ENCODE data around the gene COASY.

The COASY gene

DNA sequence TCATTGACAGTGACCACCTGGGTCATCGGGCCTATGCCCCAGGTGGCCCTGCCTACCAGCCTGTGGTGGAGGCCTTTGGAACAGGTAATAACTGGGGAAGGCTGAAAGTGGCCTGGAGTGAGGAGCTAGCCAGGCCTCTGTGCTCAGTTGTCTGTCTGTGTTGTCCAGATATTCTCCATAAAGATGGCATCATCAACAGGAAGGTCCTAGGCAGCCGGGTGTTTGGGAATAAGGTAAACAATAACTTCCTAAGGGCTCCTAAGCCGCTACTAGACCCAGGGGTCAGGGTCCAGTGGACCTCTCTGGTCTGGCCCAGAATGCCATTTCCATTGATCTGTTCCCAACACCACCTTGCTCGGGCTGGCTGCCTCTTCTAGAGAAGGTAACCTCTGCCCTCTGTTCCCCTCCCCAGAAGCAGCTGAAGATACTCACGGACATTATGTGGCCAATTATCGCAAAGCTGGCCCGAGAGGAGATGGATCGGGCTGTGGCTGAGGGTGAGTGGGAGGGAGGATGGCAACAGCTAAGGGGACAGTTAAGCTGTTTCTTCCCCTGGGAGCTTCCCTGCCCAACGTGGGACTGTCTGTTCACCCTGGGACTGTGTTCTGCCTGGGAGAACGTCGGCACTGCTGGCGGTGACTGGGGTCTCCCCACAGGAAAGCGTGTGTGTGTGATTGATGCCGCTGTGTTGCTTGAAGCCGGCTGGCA, 3.0 kb downstream of the COASY start:
- Histone ChIP-seq H3K4me1 (ENCODE audit: control insufficient read depth, insufficient read depth, low read length) (peaks cover 8% of the 10 kb centered on the region; the same call in 1 of the 2 replicates), H3K9me3 (ENCODE audit: control insufficient read depth, insufficient read depth, low read length) (no peaks in the 10 kb centered on the region), H3K9ac (ENCODE audit: low read depth, low read length) (no peak overlapping the region), H3K36me3 (ENCODE audit: control insufficient read depth, insufficient read depth, low read length) (peaks cover 40% of the 10 kb centered on the region), H3K27ac (ENCODE audit: low read depth, low read length) (no peak overlapping the region), H3K27me3 (ENCODE audit: control insufficient read depth, insufficient read depth, low read length) (no peaks in the 10 kb centered on the region), H3K4me3 (ENCODE audit: low read depth, low read length) (no peak overlapping the region)

DNA sequence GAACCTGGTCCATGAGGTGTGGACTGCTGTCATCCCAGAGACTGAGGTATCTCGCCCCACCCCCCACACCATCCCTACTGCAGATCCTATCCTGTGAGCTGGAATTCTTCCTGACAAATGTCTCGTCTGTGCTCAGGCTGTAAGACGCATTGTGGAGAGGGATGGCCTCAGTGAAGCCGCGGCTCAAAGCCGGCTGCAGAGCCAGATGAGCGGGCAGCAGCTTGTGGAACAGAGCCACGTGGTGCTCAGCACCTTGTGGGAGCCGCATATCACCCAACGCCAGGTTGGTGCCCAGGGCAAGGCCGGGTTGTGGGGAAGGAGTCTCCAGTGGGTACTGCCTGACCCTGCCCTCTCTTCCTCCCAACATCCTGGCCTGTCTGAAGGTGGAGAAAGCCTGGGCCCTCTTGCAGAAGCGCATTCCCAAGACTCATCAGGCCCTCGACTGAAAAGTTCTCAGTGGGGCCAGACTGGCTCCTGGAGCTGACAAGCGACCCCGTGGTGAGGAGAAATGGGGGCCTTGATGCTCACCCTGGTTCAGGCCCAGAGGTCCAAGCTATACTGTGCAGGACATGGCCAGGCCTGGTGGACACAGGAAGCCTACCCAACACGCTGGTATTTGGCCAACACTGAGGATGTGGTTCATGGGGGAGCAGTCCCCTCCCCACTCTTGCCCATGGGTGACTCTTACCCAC, 3.7 kb downstream of the COASY start:
- Histone ChIP-seq H3K27me3 (ENCODE audit: control insufficient read depth, insufficient read depth, low read length) (no peaks in the 10 kb centered on the region), H3K9ac (ENCODE audit: low read depth, low read length) (no peak overlapping the region), H3K4me3 (ENCODE audit: low read depth, low read length) (no peak overlapping the region), H3K4me1 (ENCODE audit: control insufficient read depth, insufficient read depth, low read length) (peaks cover 8% of the 10 kb centered on the region; the same call in 1 of the 2 replicates), H3K36me3 (ENCODE audit: control insufficient read depth, insufficient read depth, low read length) (peaks cover 46% of the 10 kb centered on the region), H3K27ac (ENCODE audit: low read depth, low read length) (peak overlapping the region; percentile 93), H3K9me3 (ENCODE audit: control insufficient read depth, insufficient read depth, low read length) (no peaks in the 10 kb centered on the region)

DNA sequence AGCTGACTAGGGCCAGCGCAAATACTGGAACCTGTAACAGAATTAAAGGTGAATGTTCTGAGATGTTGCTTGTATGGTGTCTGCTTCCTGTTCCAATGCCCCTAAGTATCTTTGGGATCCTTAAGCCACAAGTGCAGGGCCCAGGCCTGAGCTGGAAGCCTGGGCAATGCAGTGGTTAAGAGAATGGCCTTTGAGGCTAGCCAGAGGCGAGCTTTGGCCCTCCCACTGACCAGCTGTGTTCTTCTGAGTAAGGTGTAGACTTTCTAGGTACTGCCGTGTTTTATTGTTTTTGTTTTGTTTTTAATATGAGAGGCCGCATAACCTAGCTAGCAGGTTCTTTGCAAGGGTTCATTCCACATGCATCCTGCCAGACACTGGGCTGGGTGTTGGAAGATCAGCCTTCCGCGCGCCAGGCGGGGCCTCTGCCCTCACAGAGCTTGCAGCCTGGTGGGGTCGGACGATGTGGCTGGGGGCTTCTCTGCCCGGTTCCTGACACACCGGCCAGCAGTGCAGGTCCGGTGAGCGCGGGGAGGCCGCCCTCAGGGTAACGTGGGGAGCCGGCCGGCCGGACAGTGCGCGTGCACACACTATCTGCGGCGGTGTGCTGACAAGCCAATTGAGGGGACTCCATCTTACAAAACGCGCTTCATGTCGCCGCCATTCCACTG, 4.4 kb downstream of the COASY start:
- Histone ChIP-seq H3K27me3 (ENCODE audit: control insufficient read depth, insufficient read depth, low read length) (no peaks in the 10 kb centered on the region), H3K36me3 (ENCODE audit: control insufficient read depth, insufficient read depth, low read length) (peaks cover 53% of the 10 kb centered on the region), H3K4me3 (ENCODE audit: low read depth, low read length) (peak overlapping the region; percentile 88), H3K9me3 (ENCODE audit: control insufficient read depth, insufficient read depth, low read length) (no peaks in the 10 kb centered on the region), H3K9ac (ENCODE audit: low read depth, low read length) (peak overlapping the region; percentile 56; the same call in 1 of the 2 replicates), H3K27ac (ENCODE audit: low read depth, low read length) (peak overlapping the region; percentile 93), H3K4me1 (ENCODE audit: control insufficient read depth, insufficient read depth, low read length) (peaks cover 8% of the 10 kb centered on the region; the same call in 1 of the 2 replicates)

DNA sequence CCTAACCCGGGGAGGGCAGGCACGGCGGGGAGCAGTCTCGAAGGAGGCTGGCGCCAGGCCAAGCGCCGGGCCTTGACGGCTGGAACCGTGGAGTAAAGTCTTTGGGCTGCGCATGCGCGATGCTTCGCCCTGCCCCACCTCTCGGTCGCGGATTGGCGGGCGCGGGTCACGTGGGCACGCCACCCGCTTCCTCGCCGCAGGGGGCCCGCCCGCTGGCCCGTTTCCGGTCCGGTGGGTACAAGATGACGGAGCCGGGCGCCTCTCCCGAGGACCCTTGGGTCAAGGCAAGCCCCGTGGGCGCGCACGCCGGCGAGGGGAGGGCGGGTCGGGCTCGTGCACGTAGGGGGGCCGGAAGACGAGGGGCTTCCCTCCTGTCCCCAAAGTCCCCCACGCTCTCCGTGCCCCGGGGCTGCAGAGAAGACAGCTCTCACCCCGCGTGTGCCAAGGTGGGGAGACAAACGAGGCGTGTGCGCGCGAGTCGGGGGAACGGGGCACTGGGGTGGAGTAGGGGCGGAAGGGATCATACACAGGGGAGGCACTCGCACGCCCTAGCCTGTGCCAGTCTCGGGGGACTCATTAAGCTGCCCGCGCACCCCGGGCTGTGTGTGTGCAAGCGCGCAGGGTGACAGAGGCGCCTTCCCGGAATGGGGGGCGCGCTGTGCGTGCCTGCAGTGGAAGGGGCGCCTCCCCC, 5.1 kb downstream of the COASY start, which contains the start of gene MLX:
Gene MLX, plus strand, starts transcription at position 218 of the 691 bp plus-strand sequence. Its CDS starts 25 bp downstream, at position 243.
- H3K36me3 ChIP-seq (ENCODE audit: control insufficient read depth, insufficient read depth, low read length) = peaks cover 60% of the 10 kb centered on the region
- H3K9me3 ChIP-seq (ENCODE audit: control insufficient read depth, insufficient read depth, low read length) = no peaks in the 10 kb centered on the region
- peak within 1 kb of the TSS; percentile 88 for H3K4me3 ChIP-seq (ENCODE audit: low read depth, low read length)
- H3K4me1 ChIP-seq (ENCODE audit: control insufficient read depth, insufficient read depth, low read length) = peaks cover 8% of the 10 kb centered on the region; the same call in 1 of the 2 replicates
- peak within 1 kb of the TSS; percentile 93 for H3K27ac ChIP-seq (ENCODE audit: low read depth, low read length)
- H3K27me3 ChIP-seq (ENCODE audit: control insufficient read depth, insufficient read depth, low read length) = no peaks in the 10 kb centered on the region
- H3K9ac ChIP-seq (ENCODE audit: low read depth, low read length) = peak within 1 kb of the TSS; percentile 72

DNA sequence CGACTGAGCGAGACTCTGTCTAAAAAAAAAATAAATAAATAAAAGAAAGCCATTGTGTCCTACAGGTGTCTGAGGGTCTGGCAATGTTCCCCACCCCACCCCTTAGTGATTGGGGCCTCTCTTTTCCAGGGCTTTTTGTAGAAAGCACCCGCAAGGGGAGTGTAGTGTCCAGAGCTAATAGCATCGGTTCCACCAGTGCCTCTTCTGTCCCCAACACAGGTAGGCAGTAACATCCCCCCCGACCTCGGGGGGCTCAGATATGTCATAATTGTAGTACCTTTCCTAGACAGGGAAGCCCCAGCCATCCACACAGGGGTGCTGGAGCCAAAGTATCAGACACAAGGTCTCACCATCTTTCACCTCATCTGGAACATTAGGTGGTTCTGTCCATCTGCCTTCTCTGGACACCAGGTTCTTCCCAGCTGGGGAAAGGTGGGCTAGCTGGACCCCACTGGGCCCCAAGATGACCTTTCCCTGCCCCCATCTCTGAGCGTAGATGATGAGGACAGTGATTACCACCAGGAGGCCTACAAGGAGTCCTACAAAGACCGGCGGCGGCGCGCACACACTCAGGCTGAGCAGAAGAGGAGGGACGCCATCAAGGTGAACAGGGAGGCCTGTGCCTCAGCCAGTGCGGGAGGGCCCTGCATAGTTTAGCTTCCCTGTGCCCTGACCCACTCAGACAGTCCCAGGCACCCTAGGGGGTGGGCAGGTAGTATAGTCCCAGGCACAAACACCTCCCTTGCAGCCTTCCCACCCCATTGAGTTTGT, 6.6 kb downstream of the COASY start:
- Histone ChIP-seq H3K27ac (ENCODE audit: low read depth, low read length) (no peak overlapping the region), H3K4me1 (ENCODE audit: control insufficient read depth, insufficient read depth, low read length) (peaks cover 8% of the 10 kb centered on the region; the same call in 1 of the 2 replicates), H3K4me3 (ENCODE audit: low read depth, low read length) (no peak overlapping the region), H3K9me3 (ENCODE audit: control insufficient read depth, insufficient read depth, low read length) (no peaks in the 10 kb centered on the region), H3K27me3 (ENCODE audit: control insufficient read depth, insufficient read depth, low read length) (no peaks in the 10 kb centered on the region), H3K36me3 (ENCODE audit: control insufficient read depth, insufficient read depth, low read length) (peaks cover 75% of the 10 kb centered on the region), H3K9ac (ENCODE audit: low read depth, low read length) (no peak overlapping the region)

DNA sequence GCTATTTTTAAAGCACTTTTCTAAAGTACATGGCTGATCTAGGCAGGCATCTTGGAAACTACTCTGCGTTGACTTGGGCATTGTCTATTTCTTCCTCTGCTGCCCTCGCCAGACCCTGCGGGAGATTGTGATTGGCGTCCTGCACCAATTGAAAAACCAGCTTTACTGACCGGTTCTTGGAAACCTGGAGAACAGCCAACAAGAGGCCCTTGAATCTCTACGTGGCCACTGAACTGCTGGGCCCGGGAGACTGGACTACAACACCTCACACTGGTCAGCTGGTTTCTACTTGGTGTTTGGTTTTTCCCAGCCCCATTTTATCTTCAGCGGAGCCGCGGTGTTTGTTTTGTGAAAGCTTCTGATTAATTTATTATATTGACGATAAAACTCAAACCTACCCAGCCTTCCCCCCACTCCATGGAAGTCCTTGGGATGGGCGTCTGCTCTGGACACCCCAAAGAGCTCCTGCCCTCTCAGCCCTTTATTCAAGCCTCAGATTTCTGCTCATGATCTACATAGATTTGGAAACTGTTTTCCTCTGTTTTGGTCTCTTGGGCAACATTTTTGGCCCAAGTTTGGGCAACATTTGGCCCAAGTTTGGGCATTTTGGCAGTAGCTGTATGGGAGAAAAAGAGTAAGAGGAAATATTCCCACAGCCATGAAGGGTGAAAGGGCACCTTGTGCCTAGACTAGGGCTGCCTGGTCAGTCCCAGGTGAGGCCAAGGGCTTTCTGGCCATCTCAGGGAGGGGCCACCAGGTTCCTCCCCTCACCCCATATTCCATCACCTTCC, 9.7 kb downstream of the COASY start:
- no peak overlapping the region for H3K9ac ChIP-seq (ENCODE audit: low read depth, low read length)

DNA sequence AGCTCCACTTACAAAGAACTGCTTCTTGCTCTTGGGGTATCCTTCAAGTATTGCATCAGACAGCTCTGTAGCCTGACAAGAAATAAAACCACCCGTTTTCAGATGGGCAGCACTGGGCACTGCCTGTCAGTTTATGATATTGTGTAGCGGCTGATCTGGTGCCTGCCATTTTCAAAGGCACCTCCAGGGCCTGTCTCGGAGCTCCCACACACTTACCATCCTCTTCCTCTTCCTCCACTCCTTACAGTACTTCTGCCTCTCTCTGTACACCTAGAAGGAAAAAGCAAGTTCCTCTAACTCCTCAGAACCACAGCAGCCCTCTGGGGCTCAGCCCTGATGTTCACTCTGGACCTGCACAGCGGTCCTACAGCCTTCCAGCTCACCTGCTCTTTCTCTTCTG, 11.1 kb downstream of the COASY start:
- no peak overlapping the region for H3K27ac ChIP-seq (ENCODE audit: low read depth, low read length)
- no peak overlapping the region for H3K4me3 ChIP-seq (ENCODE audit: low read depth, low read length)
- H3K36me3 ChIP-seq (ENCODE audit: control insufficient read depth, insufficient read depth, low read length) = peaks cover 76% of the 10 kb centered on the region
- no peaks in the 10 kb centered on the region for H3K27me3 ChIP-seq (ENCODE audit: control insufficient read depth, insufficient read depth, low read length)
- no peaks in the 10 kb centered on the region for H3K9me3 ChIP-seq (ENCODE audit: control insufficient read depth, insufficient read depth, low read length)
- no peaks in the 10 kb centered on the region for H3K4me1 ChIP-seq (ENCODE audit: control insufficient read depth, insufficient read depth, low read length)
- no peak overlapping the region for H3K9ac ChIP-seq (ENCODE audit: low read depth, low read length)

More for the DNA sequence above, 9.7 kb downstream of the COASY start:
- Histone ChIP-seq H3K9me3 (ENCODE audit: control insufficient read depth, insufficient read depth, low read length) (no peaks in the 10 kb centered on the region), H3K27me3 (ENCODE audit: control insufficient read depth, insufficient read depth, low read length) (no peaks in the 10 kb centered on the region), H3K27ac (ENCODE audit: low read depth, low read length) (no peak overlapping the region), H3K4me3 (ENCODE audit: low read depth, low read length) (no peak overlapping the region), H3K36me3 (ENCODE audit: control insufficient read depth, insufficient read depth, low read length) (peaks cover 76% of the 10 kb centered on the region), H3K4me1 (ENCODE audit: control insufficient read depth, insufficient read depth, low read length) (0 out of 2 replicates have a peak, but pooled peaks cover 3% of the 10 kb centered on the region)

DNA sequence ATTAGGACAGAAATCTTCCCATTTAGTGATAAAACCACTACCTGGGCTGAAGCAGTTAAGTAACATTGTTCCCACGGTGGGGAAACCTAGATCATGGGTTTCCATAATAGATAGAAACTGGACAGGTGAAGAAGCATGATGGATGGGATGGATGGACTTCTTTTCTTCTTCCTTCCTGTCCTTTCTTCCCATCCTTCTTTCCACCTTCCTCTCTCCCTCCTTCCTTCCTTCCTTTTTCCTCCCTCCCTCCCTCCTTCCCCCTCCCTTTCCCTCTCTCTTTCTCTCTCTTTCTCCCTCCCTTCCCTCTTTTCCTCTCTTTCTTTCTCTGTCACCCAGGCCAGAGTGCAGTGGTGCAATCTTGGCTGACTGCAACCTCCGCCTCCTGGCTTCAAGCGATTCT, 12.5 kb downstream of the COASY start:
- Histone ChIP-seq H3K4me1 (ENCODE audit: control insufficient read depth, insufficient read depth, low read length) (peaks cover 3% of the 10 kb centered on the region), H3K36me3 (ENCODE audit: control insufficient read depth, insufficient read depth, low read length) (peaks cover 63% of the 10 kb centered on the region)

DNA sequence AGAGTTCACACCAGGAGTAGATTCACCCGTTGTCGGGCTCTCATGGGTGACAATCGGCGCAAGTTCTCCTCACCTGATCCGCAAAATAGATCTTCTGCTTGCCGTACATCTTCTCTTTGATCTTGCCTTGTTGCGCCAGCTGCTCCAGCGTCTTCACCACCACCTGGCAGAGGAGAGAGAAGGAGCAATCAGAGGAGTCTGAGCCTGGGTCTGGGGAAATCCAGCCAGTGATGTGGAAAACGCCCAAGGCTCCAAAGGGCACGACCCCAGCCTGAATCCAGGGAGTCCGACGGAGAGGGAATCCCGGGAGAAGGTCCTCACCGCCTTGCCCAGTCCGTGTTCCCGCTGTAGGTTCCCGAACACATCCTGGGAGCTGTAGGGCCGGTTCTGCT, 15.2 kb downstream of the COASY start:
- Histone ChIP-seq H3K27ac (ENCODE audit: low read depth, low read length) (peak overlapping the region; percentile 83), H3K9me3 (ENCODE audit: control insufficient read depth, insufficient read depth, low read length) (no peaks in the 10 kb centered on the region), H3K9ac (ENCODE audit: low read depth, low read length) (peak overlapping the region; percentile 78), H3K4me3 (ENCODE audit: low read depth, low read length) (peak overlapping the region; percentile 76), H3K27me3 (ENCODE audit: control insufficient read depth, insufficient read depth, low read length) (no peaks in the 10 kb centered on the region), H3K36me3 (ENCODE audit: control insufficient read depth, insufficient read depth, low read length) (peaks cover 59% of the 10 kb centered on the region), H3K4me1 (ENCODE audit: control insufficient read depth, insufficient read depth, low read length) (peaks cover 3% of the 10 kb centered on the region)

More for the DNA sequence above, 12.5 kb downstream of the COASY start:
- Histone ChIP-seq H3K27ac (ENCODE audit: low read depth, low read length) (no peak overlapping the region), H3K4me3 (ENCODE audit: low read depth, low read length) (no peak overlapping the region), H3K9me3 (ENCODE audit: control insufficient read depth, insufficient read depth, low read length) (no peaks in the 10 kb centered on the region), H3K27me3 (ENCODE audit: control insufficient read depth, insufficient read depth, low read length) (no peaks in the 10 kb centered on the region), H3K9ac (ENCODE audit: low read depth, low read length) (no peak overlapping the region)
